Sigmoid colon (tissue), 7 donors: ENCODE results near the gene EMC6. TPM values are rescaled to one million over a fixed set of nuclear protein-coding genes. Genes with fewer than 3 reads are reported as not detected.
A peak's percentile ranks its signal among the peaks of the same experiment; 100 is the strongest.

Source experiments
- DNase-seq: peaks from one replicate; pipeline ENCODE4 v3.0.0-alpha.2; 2019
- H3K27ac ChIP-seq, 4 donors: fragments of 200-600 bp; sonication (generic); one replicate each; pipeline ENCODE4 v1.5.1; 2016 to 2019; ENCODE audit warnings: mild to moderate bottlenecking in 1 of 4
- H3K27me3 ChIP-seq, 3 donors: fragments of 200-600 bp; sonication (generic); one replicate each; pipeline ENCODE4 v1.5.1; 2019; ENCODE audit warnings: mild to moderate bottlenecking in 1 of 3
- H3K36me3 ChIP-seq, 4 donors: fragments of 200-600 bp; sonication (generic); one replicate each; pipeline ENCODE4 v1.5.1; 2016 to 2019
- H3K4me1 ChIP-seq, 4 donors: fragments of 200-600 bp; sonication (generic); one replicate each; pipeline ENCODE4 v1.5.1; 2017 to 2019
- H3K4me3 ChIP-seq, 4 donors: fragments of 200-600 bp; sonication (generic); one replicate each; pipeline ENCODE4 v1.5.1; 2017 to 2019; ENCODE audit warnings: mild to moderate bottlenecking in 2 of 4, moderate library complexity in 1 of 4
- H3K9me3 ChIP-seq, 4 donors: fragments of 200-600 bp in 3 of 4; sonication (generic) in 3 of 4; one replicate each; pipeline versions ENCODE4 v1.5.1 to v1.6.1; 2013 to 2019
- CTCF ChIP-seq, 4 experiments: fragments of 450-650 bp in 3 of 4; fragments of 200-600 bp in 1 of 4; IDR thresholded peaks; one replicate each; pipeline ENCODE4 v1.5.1; 2016 to 2019; ENCODE audit warnings: antibody characterized with exemption in 4 of 4, mild to moderate bottlenecking in 3 of 4, moderate library complexity in 2 of 4
- EP300 ChIP-seq, 4 donors: sonication (generic); formaldehyde crosslinking; IDR thresholded peaks; one replicate each; pipeline ENCODE4 v1.6.1; 2017; ENCODE audit warnings: antibody characterized with exemption in 4 of 4
- POLR2A ChIP-seq, 2 donors: fragments of 450-650 bp; IDR thresholded peaks; one replicate each; pipeline ENCODE4 v1.6.1; 2016; ENCODE audit warnings: antibody characterized with exemption in 2 of 2, mild to moderate bottlenecking in 2 of 2, moderate library complexity in 2 of 2
- POLR2AphosphoS5 ChIP-seq, 4 donors: sonication (generic); formaldehyde crosslinking; IDR thresholded peaks; one replicate each; pipeline ENCODE4 v1.6.1; 2017; ENCODE audit warnings: antibody characterized with exemption in 4 of 4
- whole genome bisulfite sequencing, 2 donors: extraction: QIAGEN DNeasy Blood & Tissue Kit; methylation state at CpG; one replicate each; pipeline ENCODE4 v1.1.7; 2013; 5-methylcytosine and 5-hydroxymethylcytosine counted together
- intact Hi-C: fragments of 100-400 bp; cut with DNase I; formaldehyde crosslinking; loops from one replicate; pipeline ENCODE4 v1.15.1; 2023
- polyA plus RNA-seq, 3 donors: library from polyadenylated mRNA; stranded (reverse); fragments of 200-250 nt; gene quantifications; one replicate each; pipeline ENCODE4 v1.2.3, GENCODE V29; 2013
- total RNA-seq, 4 donors: library from RNA; depleted of rRNA; stranded (reverse); fragments of >200 nt; gene quantifications; one replicate each; pipeline ENCODE4 v1.1.0, GENCODE V29; 2016
- donor health status: healthy with polysubstance abuse.
- donor health status: Bipolar disorder and iron deficiency.
- donor health status: healthy.

Gene EMC6
- total and polyA plus RNA-seq, 7 donors: 4.4 to 90.5 (median 21.7) TPM

GRCh38 chr17:3636154-3636907 lies 32.3 kb upstream of the EMC6 start, which contains the start of the genes CTNS and SHPK:
Gene CTNS, plus strand, starts transcription at chr17:3636760. Its CDS starts 3,447 bp downstream, at chr17:3640207.
Gene SHPK, minus strand, starts transcription at chr17:3636250. Its CDS starts 31 bp downstream, at chr17:3636219.
- H3K9me3 ChIP-seq: no peaks in the 10 kb centered on the region
- H3K36me3 ChIP-seq: peaks cover 0 to 13% (median 0%) of the 10 kb centered on the region in 4 donors
- intact Hi-C loops: loop anchor here (1.0 to 5.0 kb wide), 3 partner anchors 32 to 589 kb away; partner anchors contain the start of genes EMC6, HASPIN and TAX1BP3
- H3K4me1 ChIP-seq: peaks cover 0 to 32% (median 28%) of the 10 kb centered on the region in 4 donors
- H3K27me3 ChIP-seq: no peaks in the 10 kb centered on the region
- DNase-seq: peak; percentile 99
- TF ChIP-seq POLR2A (IDR thresholded peaks at IDR 0.05) (peak in 1 of 2 donors; percentile 68), EP300 (IDR thresholded peaks at IDR 0.05) (no peak), POLR2AphosphoS5 (IDR thresholded peaks at IDR 0.05) (peak; percentile 75 to 91 (median 88)), CTCF (IDR thresholded peaks at IDR 0.05) (no peak)
- peak within 1 kb of the TSS; percentile 92 to 96 (median 95) for H3K27ac ChIP-seq
- peak within 1 kb of the TSS; percentile 89 to 100 (median 96) for H3K4me3 ChIP-seq
- WGBS, 2 donors: 0 to 1% methylated on average over 68 of the region's 68 CpGs

GRCh38 chr17:3636908-3637373 lies 31.7 kb upstream of the EMC6 start:
- TF ChIP-seq POLR2AphosphoS5 (IDR thresholded peaks at IDR 0.05): no peak
- TF ChIP-seq EP300 (IDR thresholded peaks at IDR 0.05): no peak
- TF ChIP-seq POLR2A (IDR thresholded peaks at IDR 0.05): no peak
- no peak for TF ChIP-seq CTCF (IDR thresholded peaks at IDR 0.05)
- Histone ChIP-seq H3K27ac (peak overlapping the region; percentile 92 to 96 (median 95)), H3K9me3 (no peaks in the 10 kb centered on the region), H3K4me3 (peak overlapping the region; percentile 89 to 100 (median 96)), H3K27me3 (no peaks in the 10 kb centered on the region), H3K4me1 (peaks cover 0 to 32% (median 28%) of the 10 kb centered on the region in 4 donors), H3K36me3 (peaks cover 0 to 13% (median 0%) of the 10 kb centered on the region in 4 donors)
- intact Hi-C loops: loop anchor here (1.0 to 5.0 kb wide), 3 partner anchors 31 to 590 kb away; partner anchors contain the start of genes EMC6, HASPIN and TAX1BP3
- no peak for DNase-seq
- WGBS, 2 donors: 1 to 2% methylated on average over 31 of the region's 31 CpGs

- Histone ChIP-seq H3K36me3 (peaks cover 0 to 32% (median 0%) of the 10 kb centered on the region in 4 donors), H3K4me3 (no peak overlapping the region), H3K27me3 (no peaks in the 10 kb centered on the region), H3K4me1 (peaks cover 0 to 21% (median 16%) of the 10 kb centered on the region in 4 donors), H3K9me3 (no peaks in the 10 kb centered on the region), H3K27ac (no peak overlapping the region)
- intact Hi-C loops: loop anchor here (5.0 kb wide), 1 partner anchor 593 kb away; no protein-coding TSS in a partner anchor
- TF ChIP-seq POLR2A (IDR thresholded peaks at IDR 0.05): no peak
- TF ChIP-seq CTCF (IDR thresholded peaks at IDR 0.05): no peak
- no peak for TF ChIP-seq EP300 (IDR thresholded peaks at IDR 0.05)
- TF ChIP-seq POLR2AphosphoS5 (IDR thresholded peaks at IDR 0.05): no peak
- 50 to 82% methylated on average over 7 of the region's 7 CpGs for WGBS, 2 donors
- no peak for DNase-seq
Measured at GRCh38 chr17:3639981-3640596, 28.5 kb upstream of the EMC6 start.

- H3K36me3 ChIP-seq: peaks cover 0 to 32% (median 0%) of the 10 kb centered on the region in 4 donors
- 69 to 90% methylated on average over 3 of the region's 3 CpGs for WGBS, 2 donors
- H3K27me3 ChIP-seq: no peaks in the 10 kb centered on the region
- H3K4me3 ChIP-seq: no peak overlapping the region
- no peak overlapping the region for H3K27ac ChIP-seq
- H3K9me3 ChIP-seq: no peaks in the 10 kb centered on the region
- no peak for DNase-seq
- intact Hi-C loops: no loop called here
- no peak for TF ChIP-seq POLR2A (IDR thresholded peaks at IDR 0.05)
- H3K4me1 ChIP-seq: peaks cover 0 to 14% (median 11%) of the 10 kb centered on the region in 4 donors
Measured at GRCh38 chr17:3641014-3641413, 27.6 kb upstream of the EMC6 start.
